SK-N-SH treated with all-trans-retinoic acid at 6 μM for 48 hours (cell line): Measurements from ENCODE around the gene EIF6.
"Not testable (repeated sequence)": the region's sequence is repeated elsewhere in the genome, so short reads cannot be mapped to it uniquely, and the experiment has no call there.

Experiments used
- ATAC-seq: fragments of 200-7000 bp; cut with Tn5 transposase; 3 replicates; pipeline ENCODE4 v1.9.1; 2020; ENCODE audit warnings: mild to moderate bottlenecking, moderate library complexity
- BACH2 ChIP-seq: fragments of 250-450 bp; sonication (Bioruptor Pico); IDR thresholded peaks from 2 replicates; pipeline ENCODE4 v1.9.0; 2021; ENCODE audit warnings: mild to moderate bottlenecking, borderline replicate concordance
- CSDC2 ChIP-seq: fragments of 250-450 bp; sonication (Bioruptor Pico); IDR thresholded peaks from 2 replicates; pipeline ENCODE4 v1.5.0; 2020; ENCODE audit warnings: mild to moderate bottlenecking, moderate library complexity
- GLIS3 ChIP-seq: fragments of 250-450 bp; sonication (Bioruptor Pico); IDR thresholded peaks from 2 replicates; pipeline ENCODE4 v1.5.0; 2020; ENCODE audit warnings: mild to moderate bottlenecking, moderate library complexity
- ISL1 ChIP-seq: fragments of 250-450 bp; sonication (Bioruptor Pico); IDR thresholded peaks from 2 replicates; pipeline ENCODE4 v2.1.2; 2022; ENCODE audit warnings: mild to moderate bottlenecking, moderate library complexity
- POU6F1 ChIP-seq: fragments of 250-450 bp; sonication (Bioruptor Pico); IDR thresholded peaks from 2 replicates; pipeline ENCODE4 v1.8.0; 2021; ENCODE audit warnings: low read depth, mild to moderate bottlenecking, moderate library complexity, borderline replicate concordance
- PPARA ChIP-seq: fragments of 250-450 bp; sonication (Bioruptor Pico); IDR thresholded peaks from 2 replicates; pipeline ENCODE4 v1.5.0; 2020; ENCODE audit warnings: mild to moderate bottlenecking, borderline replicate concordance
- RARB ChIP-seq: fragments of 250-450 bp; sonication (Bioruptor Pico); IDR thresholded peaks from 2 replicates; pipeline ENCODE4 v1.8.0; 2021; ENCODE audit warnings: mild to moderate bottlenecking, moderate library complexity
- SNAI2 ChIP-seq: fragments of 250-450 bp; sonication (Bioruptor Pico); IDR thresholded peaks from 2 replicates; pipeline ENCODE4 v1.5.0; 2020; ENCODE audit warnings: mild to moderate bottlenecking, moderate library complexity
- TCF4 ChIP-seq: fragments of 250-450 bp; sonication (Bioruptor Pico); IDR thresholded peaks from 2 replicates; pipeline ENCODE4 v1.8.0; 2021; ENCODE audit warnings: mild to moderate bottlenecking, moderate library complexity, borderline replicate concordance
- TOX ChIP-seq: fragments of 250-450 bp; sonication (Bioruptor Pico); IDR thresholded peaks from 2 replicates; pipeline ENCODE4 v1.8.0; 2021; ENCODE audit warnings: mild to moderate bottlenecking, moderate library complexity, borderline replicate concordance
- TSHZ2 ChIP-seq: fragments of 250-450 bp; sonication (Bioruptor Pico); IDR thresholded peaks from 2 replicates; pipeline ENCODE4 v1.5.0; 2020; ENCODE audit warnings: mild to moderate bottlenecking, moderate library complexity
- ZC3H10 ChIP-seq: fragments of 250-450 bp; sonication (Bioruptor Pico); IDR thresholded peaks from 2 replicates; pipeline ENCODE4 v1.5.1; 2021; ENCODE audit warnings: mild to moderate bottlenecking, moderate library complexity
- ZFP3 ChIP-seq: fragments of 250-450 bp; sonication (Bioruptor Pico); IDR thresholded peaks from 2 replicates; pipeline ENCODE4 v1.5.0; 2020; ENCODE audit warnings: mild to moderate bottlenecking, moderate library complexity
- ZNF565 ChIP-seq: fragments of 450-650 bp; formaldehyde crosslinking; conservative IDR thresholded peaks from 2 replicates; pipeline ENCODE4 v1.5.0; 2020; ENCODE audit warnings: low read depth, mild to moderate bottlenecking, moderate library complexity
- ZNF70 ChIP-seq: fragments of 450-650 bp; formaldehyde crosslinking; IDR thresholded peaks from 2 replicates; pipeline ENCODE4 v1.5.0; 2020; ENCODE audit warnings: mild to moderate bottlenecking, moderate library complexity
- ZNF8 ChIP-seq: fragments of 450-650 bp; formaldehyde crosslinking; IDR thresholded peaks from 2 replicates; pipeline ENCODE4 v1.5.0; 2020; ENCODE audit warnings: mild to moderate bottlenecking, moderate library complexity
- TF ChIP-seq, protein P1 (sequence below): fragments of 250-450 bp; sonication (Bioruptor Pico); IDR thresholded peaks from 2 replicates; pipeline ENCODE4 v1.8.0; 2020; ENCODE audit warnings: mild to moderate bottlenecking, moderate library complexity, borderline replicate concordance
- TF ChIP-seq, protein P2 (sequence below): fragments of 250-450 bp; sonication (Bioruptor Pico); IDR thresholded peaks from 2 replicates; pipeline ENCODE4 v1.5.1; 2020; ENCODE audit warnings: low read depth, mild to moderate bottlenecking, moderate library complexity
- TF ChIP-seq, protein P3 (sequence below): fragments of 250-450 bp; sonication (Bioruptor Pico); IDR thresholded peaks from 2 replicates; pipeline ENCODE4 v1.5.1; 2021; ENCODE audit warnings: mild to moderate bottlenecking, moderate library complexity

The EIF6 gene

DNA sequence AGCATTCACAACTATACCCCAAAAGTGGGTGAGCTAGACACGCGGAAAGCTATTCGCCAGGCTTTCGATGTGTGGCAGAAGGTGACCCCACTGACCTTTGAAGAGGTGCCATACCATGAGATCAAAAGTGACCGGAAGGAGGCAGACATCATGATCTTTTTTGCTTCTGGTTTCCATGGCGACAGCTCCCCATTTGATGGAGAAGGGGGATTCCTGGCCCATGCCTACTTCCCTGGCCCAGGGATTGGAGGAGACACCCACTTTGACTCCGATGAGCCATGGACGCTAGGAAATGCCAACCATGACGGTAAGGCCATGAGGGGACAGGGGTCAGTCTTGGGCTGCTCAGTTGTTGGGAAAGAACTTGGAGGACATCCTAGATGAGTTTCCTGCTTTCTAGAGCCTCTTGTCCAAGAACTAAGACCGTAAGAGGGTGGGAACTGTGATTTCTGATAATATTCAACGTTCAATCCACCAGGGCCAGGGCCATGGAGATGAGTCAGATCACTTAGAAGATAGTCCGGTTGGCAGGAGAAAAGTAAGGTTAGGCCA is 30.0 kb downstream of the EIF6 start:
- ATAC-seq, result no peak

DNA sequence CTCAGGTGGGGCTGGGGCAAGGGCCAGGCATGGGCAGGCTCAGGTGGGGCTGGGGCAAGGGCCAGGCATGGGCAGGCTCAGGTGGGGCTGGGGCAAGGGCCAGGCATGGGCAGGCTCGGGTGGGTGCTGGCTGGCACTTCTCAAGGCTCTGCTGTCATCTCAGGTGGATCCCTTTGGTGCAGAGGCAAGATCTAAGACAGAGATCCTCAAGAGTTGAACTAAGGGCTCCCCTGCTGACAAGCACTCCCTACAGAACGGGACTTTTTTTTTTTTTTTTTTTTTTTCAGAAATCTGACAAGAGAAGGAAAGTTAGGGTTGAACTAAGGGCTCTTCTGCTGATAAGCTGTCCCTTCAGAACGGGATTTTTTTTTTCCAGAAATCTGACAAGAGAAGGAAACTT is 31.6 kb downstream of the EIF6 start:
- TF ChIP-seq GLIS3 (CRISPR knock-in tag) (no peak), PPARA (CRISPR knock-in tag) (no peak), POU6F1 (CRISPR knock-in tag) (no peak), ZNF8 (CRISPR knock-in tag) (no peak), TCF4 (CRISPR knock-in tag) (no peak), CSDC2 (CRISPR knock-in tag) (no peak), TOX (CRISPR knock-in tag) (no peak), TSHZ2 (CRISPR knock-in tag) (no peak), RARB (CRISPR knock-in tag) (no peak), ZC3H10 (no peak), ZNF565 (CRISPR knock-in tag) (no peak), BACH2 (CRISPR knock-in tag) (no peak), ISL1 (CRISPR knock-in tag) (no peak), ZNF70 (CRISPR knock-in tag) (no peak)
- TF ChIP-seq, protein P1, sequence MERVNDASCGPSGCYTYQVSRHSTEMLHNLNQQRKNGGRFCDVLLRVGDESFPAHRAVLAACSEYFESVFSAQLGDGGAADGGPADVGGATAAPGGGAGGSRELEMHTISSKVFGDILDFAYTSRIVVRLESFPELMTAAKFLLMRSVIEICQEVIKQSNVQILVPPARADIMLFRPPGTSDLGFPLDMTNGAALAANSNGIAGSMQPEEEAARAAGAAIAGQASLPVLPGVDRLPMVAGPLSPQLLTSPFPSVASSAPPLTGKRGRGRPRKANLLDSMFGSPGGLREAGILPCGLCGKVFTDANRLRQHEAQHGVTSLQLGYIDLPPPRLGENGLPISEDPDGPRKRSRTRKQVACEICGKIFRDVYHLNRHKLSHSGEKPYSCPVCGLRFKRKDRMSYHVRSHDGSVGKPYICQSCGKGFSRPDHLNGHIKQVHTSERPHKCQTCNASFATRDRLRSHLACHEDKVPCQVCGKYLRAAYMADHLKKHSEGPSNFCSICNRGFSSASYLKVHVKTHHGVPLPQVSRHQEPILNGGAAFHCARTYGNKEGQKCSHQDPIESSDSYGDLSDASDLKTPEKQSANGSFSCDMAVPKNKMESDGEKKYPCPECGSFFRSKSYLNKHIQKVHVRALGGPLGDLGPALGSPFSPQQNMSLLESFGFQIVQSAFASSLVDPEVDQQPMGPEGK (CRISPR knock-in tag), result no peak
- TF ChIP-seq, protein P2, sequence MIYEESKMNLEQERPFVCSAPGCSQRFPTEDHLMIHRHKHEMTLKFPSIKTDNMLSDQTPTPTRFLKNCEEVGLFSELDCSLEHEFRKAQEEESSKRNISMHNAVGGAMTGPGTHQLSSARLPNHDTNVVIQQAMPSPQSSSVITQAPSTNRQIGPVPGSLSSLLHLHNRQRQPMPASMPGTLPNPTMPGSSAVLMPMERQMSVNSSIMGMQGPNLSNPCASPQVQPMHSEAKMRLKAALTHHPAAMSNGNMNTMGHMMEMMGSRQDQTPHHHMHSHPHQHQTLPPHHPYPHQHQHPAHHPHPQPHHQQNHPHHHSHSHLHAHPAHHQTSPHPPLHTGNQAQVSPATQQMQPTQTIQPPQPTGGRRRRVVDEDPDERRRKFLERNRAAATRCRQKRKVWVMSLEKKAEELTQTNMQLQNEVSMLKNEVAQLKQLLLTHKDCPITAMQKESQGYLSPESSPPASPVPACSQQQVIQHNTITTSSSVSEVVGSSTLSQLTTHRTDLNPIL (CRISPR knock-in tag), result no peak
- TF ChIP-seq, protein P3, sequence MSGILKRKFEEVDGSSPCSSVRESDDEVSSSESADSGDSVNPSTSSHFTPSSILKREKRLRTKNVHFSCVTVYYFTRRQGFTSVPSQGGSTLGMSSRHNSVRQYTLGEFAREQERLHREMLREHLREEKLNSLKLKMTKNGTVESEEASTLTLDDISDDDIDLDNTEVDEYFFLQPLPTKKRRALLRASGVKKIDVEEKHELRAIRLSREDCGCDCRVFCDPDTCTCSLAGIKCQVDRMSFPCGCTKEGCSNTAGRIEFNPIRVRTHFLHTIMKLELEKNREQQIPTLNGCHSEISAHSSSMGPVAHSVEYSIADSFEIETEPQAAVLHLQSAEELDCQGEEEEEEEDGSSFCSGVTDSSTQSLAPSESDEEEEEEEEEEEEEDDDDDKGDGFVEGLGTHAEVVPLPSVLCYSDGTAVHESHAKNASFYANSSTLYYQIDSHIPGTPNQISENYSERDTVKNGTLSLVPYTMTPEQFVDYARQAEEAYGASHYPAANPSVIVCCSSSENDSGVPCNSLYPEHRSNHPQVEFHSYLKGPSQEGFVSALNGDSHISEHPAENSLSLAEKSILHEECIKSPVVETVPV (CRISPR knock-in tag), result no peak
- TF ChIP-seq, all 23 proteins: peak for 0
- ATAC-seq, result no peak

More for the DNA sequence above, 30.0 kb downstream of the EIF6 start:
- no peak for TF ChIP-seq PPARA (CRISPR knock-in tag)
- no peak for TF ChIP-seq TOX (CRISPR knock-in tag)
- TF ChIP-seq SNAI2 (CRISPR knock-in tag), result no peak
- TF ChIP-seq, protein P2 (CRISPR knock-in tag), result no peak
- TF ChIP-seq ZNF565 (CRISPR knock-in tag), result no peak
- TF ChIP-seq POU6F1 (CRISPR knock-in tag), result no peak
- no peak for TF ChIP-seq ISL1 (CRISPR knock-in tag)
- no peak for TF ChIP-seq ZFP3 (CRISPR knock-in tag)

DNA sequence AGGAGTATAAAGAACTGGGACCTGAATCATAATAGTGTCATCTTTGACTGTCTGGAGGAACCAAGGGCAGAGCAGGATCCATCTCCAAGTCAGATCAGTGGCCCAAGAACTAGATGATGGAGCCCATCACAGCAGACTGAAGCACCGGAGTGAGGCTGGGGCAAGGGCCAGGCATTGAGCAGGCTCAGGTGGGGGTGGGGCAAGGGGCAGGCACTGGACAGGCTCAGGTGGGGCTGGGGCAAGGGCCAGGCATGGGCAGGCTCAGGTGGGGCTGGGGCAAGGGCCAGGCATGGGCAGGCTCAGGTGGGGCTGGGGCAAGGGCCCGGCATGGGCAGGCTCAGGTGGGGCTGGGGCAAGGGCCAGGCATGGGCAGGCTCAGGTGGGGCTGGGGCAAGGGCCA is 32.0 kb downstream of the EIF6 start:
- not testable (repeated sequence) for ATAC-seq
